ENCODE results near the gene SMIM1. TPM values are rescaled to one million over a fixed set of nuclear protein-coding genes. Genes with fewer than 3 reads are reported as not detected.

SMIM1 gene
- total and polyA plus RNA-seq, 2 of the 4 experiments (the other 2 are of a cell fraction), result 0.90 to 3.4 TPM

DNA sequence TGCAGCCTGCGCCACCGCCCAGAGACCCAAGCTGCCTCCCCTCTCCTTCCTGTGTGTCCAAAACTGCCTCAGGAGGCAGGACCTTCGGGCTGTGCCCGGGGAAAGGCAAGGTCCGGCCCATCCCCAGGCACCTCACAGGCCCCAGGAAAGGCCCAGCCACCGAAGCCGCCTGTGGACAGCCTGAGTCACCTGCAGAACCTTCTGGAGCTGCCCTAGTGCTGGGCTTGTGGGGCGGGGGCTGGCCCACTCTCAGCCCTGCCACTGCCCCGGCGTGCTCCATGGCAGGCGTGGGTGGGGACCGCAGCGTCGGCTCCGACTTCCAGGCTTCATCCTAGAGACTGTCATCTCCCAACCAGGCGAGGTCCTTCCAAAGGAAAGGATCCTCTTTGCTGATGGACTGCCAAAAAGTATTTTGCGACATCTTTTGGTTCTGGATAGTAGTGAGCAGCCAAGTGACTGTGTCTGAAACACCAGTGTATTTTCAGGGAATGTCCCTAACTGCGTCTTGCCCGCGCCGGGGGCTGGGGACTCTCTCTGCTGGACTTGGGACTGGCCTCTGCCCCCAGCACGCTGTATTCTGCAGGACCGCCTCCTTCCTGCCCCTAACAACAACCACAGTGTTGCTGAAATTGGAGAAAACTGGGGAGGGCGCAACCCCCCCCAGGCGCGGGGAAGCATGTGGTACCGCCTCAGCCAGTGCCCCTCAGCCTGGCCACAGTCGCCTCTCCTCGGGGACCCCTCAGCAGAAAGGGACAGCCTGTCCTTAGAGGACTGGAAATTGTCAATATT, 39.3 kb upstream of the SMIM1 start (continued):
- no peak for TF ChIP-seq MXI1 (IDR thresholded peaks at IDR 0.05; ENCODE audit: borderline replicate concordance, low read depth, low read length)

DNA sequence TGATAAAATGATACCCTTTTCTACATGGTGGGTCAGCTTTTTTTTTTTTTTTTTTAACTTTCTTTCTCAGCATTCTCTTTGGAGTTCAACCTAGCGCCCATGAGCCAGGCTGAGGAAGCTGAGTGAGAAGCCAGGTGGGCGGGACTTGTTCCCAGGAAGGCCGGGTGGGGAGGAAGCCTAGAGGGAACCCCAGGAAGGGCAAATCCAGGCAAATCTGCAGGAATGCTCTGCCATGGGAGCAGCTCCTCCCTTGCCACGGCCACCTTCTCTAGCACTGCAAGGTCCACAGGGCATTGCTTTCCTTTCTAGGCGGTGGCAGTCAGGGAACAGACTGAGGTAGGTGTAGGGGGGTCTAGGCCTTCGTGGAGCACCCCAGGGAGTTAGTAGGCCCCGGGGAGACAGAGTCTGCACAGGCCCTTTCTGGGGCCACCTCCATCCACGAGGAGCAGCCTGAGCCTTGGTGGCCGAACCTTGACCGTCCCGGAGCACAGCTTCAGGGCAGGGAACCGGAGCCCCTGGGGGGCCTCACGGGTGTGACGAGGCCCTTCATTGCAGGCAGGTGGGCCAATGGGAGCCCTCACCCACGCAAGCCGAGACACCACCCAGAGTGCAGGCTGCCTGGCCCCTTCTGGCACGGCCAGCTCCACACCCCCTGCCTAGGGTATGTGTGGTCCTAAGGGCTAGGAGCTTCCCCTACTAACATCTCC, 38.5 kb upstream of the SMIM1 start:
- H3K9ac ChIP-seq (ENCODE audit: low read depth, low read length), result no peak overlapping the region
- dilution Hi-C loops (cut with HindIII; ENCODE audit: low sequenced_read_pairs, unreplicated experiment) (no loop called here), intact Hi-C loops (cut with micrococcal nuclease) (no loop called here), in situ Hi-C loops (cut with MboI; ENCODE audit: low sequenced_read_pairs) (no loop called here)
- H3K27me3 ChIP-seq (ENCODE audit: control insufficient read depth, insufficient read depth, low read length), result no peaks in the 10 kb centered on the region; the same call in 1 of the 2 replicates
- H3K4me3 ChIP-seq (ENCODE audit: insufficient read depth, low read depth, low read length), result no peak overlapping the region
- POLR2A ChIA-PET (ENCODE audit: unreplicated experiment), result no interaction called here
- WGBS, 2 experiments (ENCODE audit: extremely low coverage in 2 of 2, insufficient read length in 1 of 2), result 92% methylated on average over 5 of the region's 17 CpGs; no CpG with 5 or more reads in 1 of the 2 experiments
- no peak overlapping the region for H3K23ac ChIP-seq (ENCODE audit: low read depth, low read length)
- H3K14ac ChIP-seq (replicated peaks; ENCODE audit: low read depth, low read length), result no peak overlapping the region
- H2BK120ac ChIP-seq (ENCODE audit: low read depth, low read length), result no peak overlapping the region
- no peak overlapping the region for H2BK15ac ChIP-seq (ENCODE audit: low read depth, low read length)
- H3K4me2 ChIP-seq (ENCODE audit: low read depth, low read length), result no peak overlapping the region
- H3K27ac ChIP-seq (ENCODE audit: insufficient read depth, low read length), result no peak overlapping the region
- peaks cover 23% of the 10 kb centered on the region for H3K36me3 ChIP-seq (ENCODE audit: control insufficient read depth, insufficient read depth, low read length)
- no peak overlapping the region for H2BK20ac ChIP-seq (ENCODE audit: low read depth, low read length)
- no peak overlapping the region for H2AK5ac ChIP-seq (ENCODE audit: low read depth, low read length)
- CTCF ChIA-PET, result interaction anchor here (1.4 kb wide), 1 partner anchor 10 kb away, joined by 5 read pairs; no protein-coding TSS in a partner anchor
- H3K56ac ChIP-seq (ENCODE audit: extremely low read depth, insufficient read depth, low read length), result no peak overlapping the region
- no peak overlapping the region for H3K18ac ChIP-seq (ENCODE audit: low read depth, low read length)
- H3K79me1 ChIP-seq (ENCODE audit: low read depth in 1 of 2, low read length in 2 of 2), result no peaks in the 10 kb centered on the region
- H3K9me1 ChIP-seq (ENCODE audit: insufficient read depth, low read length), result no peaks in the 10 kb centered on the region
- no peak overlapping the region for H3K4ac ChIP-seq (ENCODE audit: low read depth, low read length)
- no peaks in the 10 kb centered on the region for H3K9me3 ChIP-seq (ENCODE audit: control insufficient read depth, insufficient read depth, low read length)
- no peak overlapping the region for H4K5ac ChIP-seq (ENCODE audit: low read depth, low read length)
- ATAC-seq (ENCODE audit: low read depth), result no peak
- H4K20me1 ChIP-seq (ENCODE audit: insufficient read depth, low read length), result no peaks in the 10 kb centered on the region
- no peak overlapping the region for H2AK9ac ChIP-seq (replicated peaks; ENCODE audit: low read depth, low read length, poor library complexity)
- no peak overlapping the region for H2BK5ac ChIP-seq (ENCODE audit: low read depth, low read length, poor library complexity, severe bottlenecking)
- BruUV-seq (replicated peaks), result no TSS peak
- no peak overlapping the region for H4K91ac ChIP-seq (ENCODE audit: insufficient read depth, low read depth, low read length)
- DNase-seq, result no peak
- no peak overlapping the region for H4K8ac ChIP-seq (ENCODE audit: low read depth in 2 of 2, low read length in 2 of 2)
- no peak overlapping the region for H2AFZ ChIP-seq (replicated peaks; ENCODE audit: low read length, poor library complexity)
- H3K4me1 ChIP-seq (ENCODE audit: control insufficient read depth, insufficient read depth, low read length), result no peaks in the 10 kb centered on the region
- no peak for TF ChIP-seq FOS (IDR thresholded peaks at IDR 0.05; ENCODE audit: low read depth, low read length)
- TF ChIP-seq, protein P1, sequence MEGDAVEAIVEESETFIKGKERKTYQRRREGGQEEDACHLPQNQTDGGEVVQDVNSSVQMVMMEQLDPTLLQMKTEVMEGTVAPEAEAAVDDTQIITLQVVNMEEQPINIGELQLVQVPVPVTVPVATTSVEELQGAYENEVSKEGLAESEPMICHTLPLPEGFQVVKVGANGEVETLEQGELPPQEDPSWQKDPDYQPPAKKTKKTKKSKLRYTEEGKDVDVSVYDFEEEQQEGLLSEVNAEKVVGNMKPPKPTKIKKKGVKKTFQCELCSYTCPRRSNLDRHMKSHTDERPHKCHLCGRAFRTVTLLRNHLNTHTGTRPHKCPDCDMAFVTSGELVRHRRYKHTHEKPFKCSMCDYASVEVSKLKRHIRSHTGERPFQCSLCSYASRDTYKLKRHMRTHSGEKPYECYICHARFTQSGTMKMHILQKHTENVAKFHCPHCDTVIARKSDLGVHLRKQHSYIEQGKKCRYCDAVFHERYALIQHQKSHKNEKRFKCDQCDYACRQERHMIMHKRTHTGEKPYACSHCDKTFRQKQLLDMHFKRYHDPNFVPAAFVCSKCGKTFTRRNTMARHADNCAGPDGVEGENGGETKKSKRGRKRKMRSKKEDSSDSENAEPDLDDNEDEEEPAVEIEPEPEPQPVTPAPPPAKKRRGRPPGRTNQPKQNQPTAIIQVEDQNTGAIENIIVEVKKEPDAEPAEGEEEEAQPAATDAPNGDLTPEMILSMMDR (conservative IDR thresholded peaks at IDR 0.05; ENCODE audit: low read depth, low read length), result no peak
- no peak for TF ChIP-seq BHLHE40 (IDR thresholded peaks at IDR 0.05; ENCODE audit: low read depth, low read length)
- no peak for TF ChIP-seq NFE2L2 (IDR thresholded peaks at IDR 0.05; ENCODE audit: low read depth, low read length)
- no peak for TF ChIP-seq MXI1 (IDR thresholded peaks at IDR 0.05; ENCODE audit: borderline replicate concordance, low read depth, low read length)
- no peak for TF ChIP-seq RCOR1 (IDR thresholded peaks at IDR 0.05; ENCODE audit: insufficient replicate concordance, low read length)
- no peak for TF ChIP-seq CEBPB (IDR thresholded peaks at IDR 0.05; ENCODE audit: low read depth, low read length)
- no peak for TF ChIP-seq RFX5 (IDR thresholded peaks at IDR 0.05; ENCODE audit: low read depth, low read length)
- TF ChIP-seq SMC3 (IDR thresholded peaks at IDR 0.05; ENCODE audit: low read depth, low read length), result no peak
- TF ChIP-seq, protein P2, sequence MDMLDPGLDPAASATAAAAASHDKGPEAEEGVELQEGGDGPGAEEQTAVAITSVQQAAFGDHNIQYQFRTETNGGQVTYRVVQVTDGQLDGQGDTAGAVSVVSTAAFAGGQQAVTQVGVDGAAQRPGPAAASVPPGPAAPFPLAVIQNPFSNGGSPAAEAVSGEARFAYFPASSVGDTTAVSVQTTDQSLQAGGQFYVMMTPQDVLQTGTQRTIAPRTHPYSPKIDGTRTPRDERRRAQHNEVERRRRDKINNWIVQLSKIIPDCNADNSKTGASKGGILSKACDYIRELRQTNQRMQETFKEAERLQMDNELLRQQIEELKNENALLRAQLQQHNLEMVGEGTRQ (IDR thresholded peaks at IDR 0.05; ENCODE audit: low read depth, low read length), result no peak
